ENCODE data around the gene TFIP11.

The TFIP11 gene

DNA sequence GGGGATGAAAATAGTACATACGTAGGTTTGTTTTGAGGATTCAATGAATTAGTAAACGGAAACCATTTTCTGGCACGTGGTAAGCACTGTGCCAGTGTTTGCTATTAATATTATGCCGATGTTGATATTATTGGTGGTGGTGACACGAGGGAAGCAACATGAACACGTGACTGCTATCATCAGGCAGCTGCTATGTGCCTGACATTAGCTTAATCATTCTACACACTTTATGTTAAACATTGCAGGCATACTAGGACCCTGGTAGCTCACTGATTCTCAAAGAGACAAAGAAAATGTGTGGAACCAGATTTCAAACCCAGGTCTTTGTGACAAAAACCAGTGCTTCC lies 27.9 kb downstream of the TFIP11 start:
- H3K4me3 ChIP-seq (ENCODE audit: low read length) = peak overlapping the region; percentile 77
- DNase-seq (ENCODE audit: low read depth) = no peak
- TF ChIP-seq CTCF (conservative IDR thresholded peaks at IDR 0.05; ENCODE audit: low read length) = no peak

DNA sequence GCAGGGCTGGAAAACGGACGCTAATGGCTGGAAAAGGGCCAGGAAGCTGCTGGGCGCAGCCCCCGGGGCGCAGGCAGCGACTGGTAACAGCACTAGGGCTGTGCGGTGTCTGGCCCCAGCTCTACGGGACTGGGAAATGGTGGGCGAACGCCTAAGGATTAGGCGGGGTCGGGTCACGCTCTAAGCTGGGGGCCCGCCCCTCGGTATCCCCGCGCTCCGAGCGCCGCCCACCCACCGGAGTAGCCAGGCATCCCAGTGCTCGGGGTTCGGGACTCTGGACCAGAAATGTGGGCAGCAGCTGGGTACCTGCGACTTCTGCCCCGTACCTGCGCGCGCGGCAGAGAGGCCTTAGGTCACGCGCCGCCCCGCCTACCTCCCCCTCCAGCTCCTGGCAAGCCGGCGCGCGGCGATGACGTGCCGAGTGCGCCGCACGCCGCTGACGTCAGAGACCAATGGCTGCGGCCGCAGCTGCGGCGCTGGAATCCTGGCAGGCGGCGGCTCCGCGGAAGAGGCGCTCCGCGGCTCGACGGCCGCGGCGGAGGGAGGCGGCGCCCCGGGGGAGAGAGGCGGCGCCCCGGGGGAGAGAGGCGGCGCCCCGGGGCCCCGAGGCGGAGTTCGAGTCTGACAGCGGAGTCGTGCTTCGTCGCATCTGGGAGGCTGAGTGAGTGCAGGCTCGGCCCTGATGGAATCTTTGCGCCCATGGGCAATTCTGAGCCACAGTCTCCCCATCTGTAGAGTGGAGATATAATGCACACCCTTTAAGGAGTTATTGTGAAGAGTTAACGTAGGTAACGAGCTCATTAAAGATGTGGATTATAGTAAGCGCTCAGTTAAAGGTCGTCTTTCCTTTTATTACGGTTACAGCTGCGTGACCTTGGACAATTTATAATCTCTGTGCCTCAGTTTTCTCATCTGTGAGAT lies 28.6 kb downstream of the TFIP11 start, which contains the start of the genes HPS4 and SRRD:
Gene HPS4 (minus strand): TSS at position 345 of the 921 bp plus-strand sequence. CDS start 2,021 bp downstream, outside the sequence.
Gene SRRD (plus strand): TSS at position 439 of the 921 bp plus-strand sequence. CDS start 14 bp downstream, at position 453.
- peak; percentile 89 for DNase-seq (ENCODE audit: low read depth)
- peak within 1 kb of the TSS; percentile 92 for H3K4me3 ChIP-seq (ENCODE audit: low read length)
- no peak for TF ChIP-seq CTCF (conservative IDR thresholded peaks at IDR 0.05; ENCODE audit: low read length)

- no peak for DNase-seq (ENCODE audit: low read depth)
- peak overlapping the region; percentile 92 for H3K4me3 ChIP-seq (ENCODE audit: low read length)
- no peak for TF ChIP-seq CTCF (conservative IDR thresholded peaks at IDR 0.05; ENCODE audit: low read length)
These were observed 29.2 kb downstream of the TFIP11 start for GRCh38 chr22:26483043-26483438.

GRCh38 chr22:26482161-26482560 lies 30.1 kb downstream of the TFIP11 start:
- H3K4me3 ChIP-seq (ENCODE audit: low read length) = no peak overlapping the region
- no peak for DNase-seq (ENCODE audit: low read depth)
- TF ChIP-seq CTCF (conservative IDR thresholded peaks at IDR 0.05; ENCODE audit: low read length) = no peak

- TF ChIP-seq CTCF (conservative IDR thresholded peaks at IDR 0.05; ENCODE audit: low read length) = no peak
- H3K4me3 ChIP-seq (ENCODE audit: low read length) = no peak overlapping the region
- no peak for DNase-seq (ENCODE audit: low read depth)
These were observed 30.6 kb downstream of the TFIP11 start for GRCh38 chr22:26481694-26482093.

DNA sequence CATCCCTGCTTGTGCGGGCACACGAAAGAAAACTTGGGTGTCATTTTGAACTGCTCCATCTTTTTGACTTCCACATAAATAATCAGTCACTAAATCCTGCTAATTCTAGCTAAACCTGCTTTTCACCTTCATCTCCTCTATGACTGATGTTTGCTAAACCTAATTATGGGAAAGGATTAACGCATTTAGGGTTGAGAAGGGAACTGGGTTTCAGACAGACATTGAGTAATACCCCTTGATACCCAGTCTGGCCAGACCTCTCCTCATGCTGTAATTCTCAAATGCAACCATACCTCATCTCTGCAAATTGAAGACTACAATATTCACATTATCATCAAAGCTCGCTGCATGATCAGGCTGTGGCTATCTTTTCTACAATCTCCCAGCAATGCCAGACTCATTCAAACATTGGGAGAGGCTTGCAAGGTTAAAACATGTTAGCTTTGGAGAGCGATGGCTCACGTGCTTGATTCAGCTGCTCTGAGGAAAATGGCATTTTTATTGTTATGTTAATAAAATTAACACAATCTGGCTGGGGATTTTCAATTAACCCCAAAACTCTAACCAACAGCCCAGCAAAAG lies 31.1 kb downstream of the TFIP11 start:
- no peak for DNase-seq (ENCODE audit: low read depth)
- no peak overlapping the region for H3K4me3 ChIP-seq (ENCODE audit: low read length)
- TF ChIP-seq CTCF (conservative IDR thresholded peaks at IDR 0.05; ENCODE audit: low read length) = no peak

- H3K4me3 ChIP-seq (ENCODE audit: low read length) = no peak overlapping the region
- DNase-seq (ENCODE audit: low read depth) = no peak
- no peak for TF ChIP-seq CTCF (conservative IDR thresholded peaks at IDR 0.05; ENCODE audit: low read length)
These were observed 31.7 kb downstream of the TFIP11 start for GRCh38 chr22:26480611-26480932.
